WERI-Rb-1 (cell line): ENCODE results near the gene OIP5.
A peak's percentile ranks its signal among the peaks of the same experiment; 100 is the strongest.

ENCODE experiments used
- DNase-seq: peaks from one replicate; pipeline ENCODE4 v3.0.0-alpha.2; 2020
- H3K27ac ChIP-seq: fragments of 250-450 bp; sonication (Bioruptor Pico); 2 replicates; pipeline ENCODE4 v1.5.1; 2020; ENCODE audit warnings: mild to moderate bottlenecking, moderate library complexity
- H3K27me3 ChIP-seq: fragments of 250-450 bp; sonication (Bioruptor Pico); 2 replicates; pipeline ENCODE4 v1.5.1; 2021; ENCODE audit warnings: mild to moderate bottlenecking, low read depth, moderate library complexity; ENCODE audit not compliant: insufficient read depth, severe bottlenecking
- H3K36me3 ChIP-seq: fragments of 250-450 bp; sonication (Bioruptor Pico); 2 replicates; pipeline ENCODE4 v1.5.1; 2020; ENCODE audit warnings: mild to moderate bottlenecking, moderate library complexity
- H3K4me3 ChIP-seq: 2 replicates; pipeline ENCODE4 v1.5.1; 2011; ENCODE audit warnings: low read depth, mild to moderate bottlenecking, control low read depth, low read length
- H3K9me3 ChIP-seq: fragments of 250-450 bp; sonication (Bioruptor Pico); 2 replicates; pipeline ENCODE4 v1.5.1; 2021; ENCODE audit warnings: mild to moderate bottlenecking, moderate library complexity; ENCODE audit not compliant: severe bottlenecking
- CTCF ChIP-seq: IDR thresholded peaks from 2 replicates; pipeline ENCODE4 v1.5.1; 2011; ENCODE audit warnings: low read depth, mild to moderate bottlenecking, control low read depth, inconsistent platforms, low read length

OIP5 gene

GRCh38 chr15:41347236-41347635 is 14.8 kb upstream of the OIP5 start:
- no peak for TF ChIP-seq CTCF
- H3K27me3 ChIP-seq: no peaks in the 10 kb centered on the region
- no peak for DNase-seq
- H3K4me3 ChIP-seq: no peak overlapping the region
- no peaks in the 10 kb centered on the region for H3K9me3 ChIP-seq
- peaks cover 96% of the 10 kb centered on the region for H3K36me3 ChIP-seq
- H3K27ac ChIP-seq: peak overlapping the region; percentile 28; the same call in 1 of the 2 replicates

GRCh38 chr15:41341519-41341918 is 9.1 kb upstream of the OIP5 start:
- Histone ChIP-seq H3K27ac (no peak overlapping the region), H3K27me3 (no peaks in the 10 kb centered on the region), H3K9me3 (no peaks in the 10 kb centered on the region), H3K4me3 (no peak overlapping the region), H3K36me3 (peaks cover 92% of the 10 kb centered on the region)
- no peak for DNase-seq
- no peak for TF ChIP-seq CTCF

- no peaks in the 10 kb centered on the region for H3K27me3 ChIP-seq
- no peaks in the 10 kb centered on the region for H3K9me3 ChIP-seq
- no peak for DNase-seq
- no peak overlapping the region for H3K27ac ChIP-seq
- no peak for TF ChIP-seq CTCF
- H3K4me3 ChIP-seq: no peak overlapping the region
- H3K36me3 ChIP-seq: peaks cover 79% of the 10 kb centered on the region
Observed at GRCh38 chr15:41340189-41340695, 7.9 kb upstream of the OIP5 start.

- no peaks in the 10 kb centered on the region for H3K9me3 ChIP-seq
- H3K4me3 ChIP-seq: no peak overlapping the region
- no peak overlapping the region for H3K27ac ChIP-seq
- no peak for TF ChIP-seq CTCF
- no peaks in the 10 kb centered on the region for H3K27me3 ChIP-seq
- no peak for DNase-seq
- peaks cover 68% of the 10 kb centered on the region for H3K36me3 ChIP-seq
Observed at GRCh38 chr15:41337631-41338522, 5.5 kb upstream of the OIP5 start.

- peaks cover 59% of the 10 kb centered on the region for H3K36me3 ChIP-seq
- no peak for DNase-seq
- H3K4me3 ChIP-seq: no peak overlapping the region
- TF ChIP-seq CTCF: no peak
- no peaks in the 10 kb centered on the region for H3K27me3 ChIP-seq
- no peaks in the 10 kb centered on the region for H3K9me3 ChIP-seq
- no peak overlapping the region for H3K27ac ChIP-seq
Observed at GRCh38 chr15:41337047-41337446, 4.7 kb upstream of the OIP5 start.
